H1 (cell line): ENCODE data around the gene ATG4D. TPM values are rescaled to one million over a fixed set of nuclear protein-coding genes. Genes with fewer than 3 reads are reported as not detected.

Experiments
- CBX8 ChIP-seq: fragments of 300-800, 300-1000 bp; sonication (generic); IDR thresholded peaks from 2 replicates; pipeline ENCODE4 v1.7.1; 2016; ENCODE audit warnings: low read depth, low read length, borderline replicate concordance
- CHD2 ChIP-seq: IDR thresholded peaks from 2 replicates; pipeline ENCODE4 v1.6.1; 2012; ENCODE audit warnings: low read length, improper control_type of control experiment
- CREB1 ChIP-seq: IDR thresholded peaks from 2 replicates; pipeline ENCODE4 v1.6.1; 2012; ENCODE audit warnings: inconsistent platforms
- GABPA ChIP-seq: IDR thresholded peaks from 2 replicates; pipeline ENCODE4 v1.6.1; 2011; ENCODE audit warnings: mild to moderate bottlenecking, low read length, moderate library complexity, borderline replicate concordance; ENCODE audit not compliant: insufficient read depth
- KDM4A ChIP-seq: IDR thresholded peaks from one replicate; pipeline ENCODE4 v1.7.1; 2012; ENCODE audit warnings: low read depth, mild to moderate bottlenecking, moderate library complexity, low read length, inconsistent platforms; ENCODE audit not compliant: severe bottlenecking
- POLR2A ChIP-seq, 2 experiments: IDR thresholded peaks; 1 replicate in 1 of 2; 2 replicates in 1 of 2; pipeline ENCODE4 v1.6.1; 2011; ENCODE audit warnings: low read depth in 2 of 2, low read length in 2 of 2, mild to moderate bottlenecking in 2 of 2; ENCODE audit errors: control extremely low read depth in 1 of 2
- RBBP5 ChIP-seq: IDR thresholded peaks from 2 replicates; pipeline ENCODE4 v1.7.1; 2012; ENCODE audit warnings: low read depth, mild to moderate bottlenecking, inconsistent platforms, low read length, moderate library complexity, borderline replicate concordance
- SAP30 ChIP-seq: fragments of 300-600 bp; sonication (generic); IDR thresholded peaks from 2 replicates; pipeline ENCODE4 v1.7.1; 2012; ENCODE audit warnings: low read length, moderate library complexity, mild to moderate bottlenecking, inconsistent platforms; ENCODE audit not compliant: insufficient read depth, insufficient replicate concordance
- polyA plus RNA-seq, 7 experiments: library from polyadenylated mRNA; depleted of rRNA in 3 of 7; stranded (reverse) in 5 of 7; unstranded in 2 of 7; fragments of >200 nt in 5 of 7; fragments of 200-250 nt in 2 of 7; gene quantifications; 1 replicate in 5 of 7; 2 replicates in 1 of 7; 4 replicates in 1 of 7; pipeline versions ENCODE4 v1.2.1 to v1.2.3, GENCODE V29; 2011 to 2013; ENCODE audit warnings: missing spikeins in 2 of 7, mixed read lengths in 2 of 7
- total RNA-seq: library from RNA; stranded (reverse); fragmentation: NEBNext Ultra II Directional; extraction: Animal tissue kit (Norgen Biotek cat#: 25700); gene quantifications from 2 replicates; pipeline ENCODE4 v1.2.1, GENCODE V29; 2021

ATG4D gene
- total and polyA plus RNA-seq, 2 of the 8 experiments (the other 6 are each of a cell fraction or from before 2014, with no cell fraction given) = 39.6 to 43.7 TPM

DNA sequence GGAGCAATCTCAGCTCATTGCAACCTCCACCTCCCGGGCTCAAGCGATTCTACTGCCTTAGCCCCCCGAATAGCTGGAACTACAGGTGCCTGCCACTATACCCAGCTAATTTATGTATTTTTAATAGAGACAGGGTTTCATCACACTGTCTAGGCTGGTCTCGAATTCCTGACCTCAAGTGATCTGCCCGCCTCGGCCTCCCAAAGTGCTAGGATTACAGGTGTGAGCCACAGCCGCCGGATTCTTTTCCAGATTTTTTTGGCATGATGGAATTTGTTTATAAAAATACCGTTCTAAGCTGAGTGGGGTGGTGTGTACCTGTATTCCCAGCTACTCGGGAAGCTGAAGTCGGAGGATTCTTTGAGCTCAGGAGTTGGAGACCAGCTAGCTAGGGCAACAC lies 6.0 kb upstream of the ATG4D start (continued):
- no peak for TF ChIP-seq SAP30
- no peak for TF ChIP-seq CBX8
- no peak for TF ChIP-seq CREB1
- no peak for TF ChIP-seq CHD2
- TF ChIP-seq KDM4A = no peak
- TF ChIP-seq RBBP5 = no peak
- TF ChIP-seq POLR2A (IDR thresholded peaks at IDR 0.05; ENCODE audit: control extremely low read depth in 1 of 2, low read depth in 2 of 2, low read length in 2 of 2) = no peak
- no peak for TF ChIP-seq GABPA
